Esophagus squamous epithelium (tissue), 5 donors: ENCODE data around the gene PLOD2. TPM values are rescaled to one million over a fixed set of nuclear protein-coding genes. Genes with fewer than 3 reads are reported as not detected.

Source experiments
- DNase-seq: peaks from one replicate; lab custom pipeline; 2025; lab: John Stamatoyannopoulos, UW
- H3K27ac ChIP-seq, 4 donors: fragments of 200-600 bp; sonication (generic); one replicate each; pipeline ENCODE4 v1.5.1; 2016 to 2019; ENCODE audit warnings: mild to moderate bottlenecking in 1 of 4
- H3K27me3 ChIP-seq, 4 donors: fragments of 200-600 bp; sonication (generic); 1 replicate in 3 of 4; 2 replicates in 1 of 4; pipeline versions ENCODE4 v1.5.1 to v1.6.0; 2017 to 2021; ENCODE audit warnings: antibody characterized with exemption in 1 of 4
- H3K36me3 ChIP-seq, 3 donors: fragments of 200-600 bp; sonication (generic); one replicate each; pipeline ENCODE4 v1.5.1; 2016 to 2019
- H3K4me1 ChIP-seq, 3 donors: fragments of 200-600 bp; sonication (generic); one replicate each; pipeline ENCODE4 v1.5.1; 2017 to 2019
- H3K4me3 ChIP-seq, 4 donors: fragments of 200-600 bp; sonication (generic); 1 replicate in 3 of 4; 2 replicates in 1 of 4; pipeline ENCODE4 v1.5.1; 2016 to 2019; ENCODE audit warnings: mild to moderate bottlenecking in 2 of 4, moderate library complexity in 1 of 4
- H3K9me3 ChIP-seq, 3 donors: fragments of 200-600 bp; sonication (generic); one replicate each; pipeline ENCODE4 v1.5.1; 2016 to 2019
- POLR2A ChIP-seq, 4 donors: fragments of 450-650 bp; IDR thresholded peaks; one replicate each; pipeline ENCODE4 v1.6.1; 2017; ENCODE audit warnings: antibody characterized with exemption in 4 of 4, mild to moderate bottlenecking in 4 of 4, moderate library complexity in 3 of 4
- WGBS, 2 donors: methylation state at CpG; one replicate each; pipeline ENCODE4 v1.1.5; 2018; 5-methylcytosine and 5-hydroxymethylcytosine counted together
- intact Hi-C: fragments of 100-400 bp; cut with DNase I; formaldehyde crosslinking; loops from one replicate; pipeline ENCODE4 v1.15.0; 2022
- total RNA-seq, 4 donors: library from RNA; depleted of rRNA; stranded (reverse); fragments of >200 nt; gene quantifications; one replicate each; pipeline ENCODE4 v1.1.0, GENCODE V29; 2016
- TF ChIP-seq, protein P1 (sequence below), 6 experiments: fragments of 450-650 bp in 4 of 6; fragments of 200-600 bp in 2 of 6; sonication (generic) in 2 of 6; IDR thresholded peaks; one replicate each; pipeline ENCODE4 v1.5.1; 2016 to 2019; ENCODE audit warnings: antibody characterized with exemption in 6 of 6, mild to moderate bottlenecking in 4 of 6, moderate library complexity in 4 of 6
- donor health status: DM: yes; HTN: yes; CAD: no.

The PLOD2 gene
- total RNA-seq, 4 donors from 2014 or later: 13.3 to 29.1 (median 23.2) TPM

DNA sequence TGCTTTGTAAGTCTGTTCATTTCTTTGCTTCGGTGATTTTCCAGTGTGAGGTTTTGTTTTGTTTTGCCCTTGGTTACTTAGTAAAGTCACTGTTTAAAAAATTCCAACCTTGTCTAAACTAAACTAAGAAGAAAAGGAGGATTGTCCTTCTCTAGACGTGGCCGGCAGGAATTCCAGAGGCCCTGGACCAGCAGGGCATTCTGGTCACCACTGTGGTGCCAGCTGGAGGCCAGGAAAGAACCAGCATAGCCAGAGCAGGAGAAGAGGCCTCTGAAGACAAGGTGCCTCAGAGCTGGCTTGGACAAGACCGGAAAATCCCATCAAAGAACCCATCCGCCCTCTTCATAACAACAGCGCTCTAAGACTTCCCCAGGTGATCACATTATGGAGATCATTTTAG is 8.2 kb downstream of the PLOD2 start:
- no peaks in the 10 kb centered on the region for H3K27me3 ChIP-seq
- H3K27ac ChIP-seq: peak overlapping the region in 3 of 4 donors; percentile 15 to 62 (median 51)
- peak overlapping the region in 1 of 4 donors; percentile 26 for H3K4me3 ChIP-seq
- no peak for TF ChIP-seq POLR2A (IDR thresholded peaks at IDR 0.05)
- TF ChIP-seq, protein P1, sequence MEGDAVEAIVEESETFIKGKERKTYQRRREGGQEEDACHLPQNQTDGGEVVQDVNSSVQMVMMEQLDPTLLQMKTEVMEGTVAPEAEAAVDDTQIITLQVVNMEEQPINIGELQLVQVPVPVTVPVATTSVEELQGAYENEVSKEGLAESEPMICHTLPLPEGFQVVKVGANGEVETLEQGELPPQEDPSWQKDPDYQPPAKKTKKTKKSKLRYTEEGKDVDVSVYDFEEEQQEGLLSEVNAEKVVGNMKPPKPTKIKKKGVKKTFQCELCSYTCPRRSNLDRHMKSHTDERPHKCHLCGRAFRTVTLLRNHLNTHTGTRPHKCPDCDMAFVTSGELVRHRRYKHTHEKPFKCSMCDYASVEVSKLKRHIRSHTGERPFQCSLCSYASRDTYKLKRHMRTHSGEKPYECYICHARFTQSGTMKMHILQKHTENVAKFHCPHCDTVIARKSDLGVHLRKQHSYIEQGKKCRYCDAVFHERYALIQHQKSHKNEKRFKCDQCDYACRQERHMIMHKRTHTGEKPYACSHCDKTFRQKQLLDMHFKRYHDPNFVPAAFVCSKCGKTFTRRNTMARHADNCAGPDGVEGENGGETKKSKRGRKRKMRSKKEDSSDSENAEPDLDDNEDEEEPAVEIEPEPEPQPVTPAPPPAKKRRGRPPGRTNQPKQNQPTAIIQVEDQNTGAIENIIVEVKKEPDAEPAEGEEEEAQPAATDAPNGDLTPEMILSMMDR (IDR thresholded peaks at IDR 0.05): no peak
- H3K36me3 ChIP-seq: peaks cover 0 to 7% (median 0%) of the 10 kb centered on the region in 3 donors
- 37 to 59% methylated on average over 5 to 6 of the region's 6 CpGs for WGBS, 2 donors
- no peak for DNase-seq
- no peaks in the 10 kb centered on the region for H3K9me3 ChIP-seq
- intact Hi-C loops: no loop called here
- H3K4me1 ChIP-seq: peaks cover 9 to 51% (median 16%) of the 10 kb centered on the region in 3 donors

DNA sequence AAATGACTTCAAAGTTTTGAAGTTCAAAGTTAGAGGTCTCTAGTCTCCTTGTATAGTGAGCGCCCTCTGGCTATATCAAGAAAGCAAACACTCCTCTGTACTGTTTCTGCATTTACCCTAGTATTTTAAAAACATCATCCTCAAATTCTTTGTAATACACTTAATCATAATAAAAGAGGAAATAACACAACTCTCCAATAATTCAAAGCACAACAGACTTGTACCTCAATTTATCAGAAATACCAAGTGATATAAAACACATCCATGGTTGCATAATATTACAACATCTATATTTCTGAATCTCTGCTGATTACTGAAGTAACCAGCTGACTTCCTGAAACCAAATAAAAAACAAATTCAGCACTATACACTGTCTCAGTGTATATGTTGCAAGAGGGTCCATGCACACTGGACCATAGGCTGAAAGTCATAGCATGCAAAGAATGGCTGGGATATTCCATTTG is 12.5 kb downstream of the PLOD2 start:
- intact Hi-C loops: no loop called here
- no peak for DNase-seq
- Histone ChIP-seq H3K27me3 (no peaks in the 10 kb centered on the region), H3K27ac (no peak overlapping the region), H3K4me3 (no peak overlapping the region), H3K4me1 (peaks cover 0 to 26% (median 0%) of the 10 kb centered on the region in 3 donors), H3K9me3 (no peaks in the 10 kb centered on the region), H3K36me3 (peaks cover 0 to 7% (median 0%) of the 10 kb centered on the region in 3 donors)
- WGBS, 2 donors: 71 to 77% methylated on average over 1 of the region's 1 CpG
- no peak for TF ChIP-seq POLR2A (IDR thresholded peaks at IDR 0.05)
- TF ChIP-seq, protein P1 (IDR thresholded peaks at IDR 0.05): no peak

DNA sequence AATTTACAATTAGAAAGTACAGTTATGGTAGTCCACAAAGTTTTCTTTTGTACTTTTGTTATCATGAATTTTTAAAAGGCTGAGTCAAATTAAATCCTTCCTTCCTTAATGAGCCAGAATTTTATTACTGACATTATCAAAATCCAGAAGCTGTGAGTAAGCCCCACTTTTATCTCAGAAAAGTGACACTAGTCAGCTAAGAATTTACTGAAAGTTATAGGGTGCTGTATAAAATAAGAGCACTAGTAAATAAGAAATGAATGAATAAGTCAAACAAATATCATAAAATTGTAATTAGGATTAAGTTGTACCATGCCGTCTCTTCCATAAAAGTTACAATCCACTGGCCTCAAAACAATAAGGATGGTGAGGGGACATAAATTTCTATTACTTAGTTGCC is 15.3 kb downstream of the PLOD2 start:
- H3K27ac ChIP-seq: no peak overlapping the region
- intact Hi-C loops: no loop called here
- 85 to 87% methylated on average over 1 of the region's 1 CpG for WGBS, 2 donors
- no peak for TF ChIP-seq POLR2A (IDR thresholded peaks at IDR 0.05)
- TF ChIP-seq, protein P1 (IDR thresholded peaks at IDR 0.05): no peak
- no peaks in the 10 kb centered on the region for H3K9me3 ChIP-seq
- H3K36me3 ChIP-seq: no peaks in the 10 kb centered on the region
- no peak for DNase-seq
- H3K27me3 ChIP-seq: no peaks in the 10 kb centered on the region
- peaks cover 0 to 28% (median 10%) of the 10 kb centered on the region in 3 donors for H3K4me1 ChIP-seq
- H3K4me3 ChIP-seq: no peak overlapping the region

DNA sequence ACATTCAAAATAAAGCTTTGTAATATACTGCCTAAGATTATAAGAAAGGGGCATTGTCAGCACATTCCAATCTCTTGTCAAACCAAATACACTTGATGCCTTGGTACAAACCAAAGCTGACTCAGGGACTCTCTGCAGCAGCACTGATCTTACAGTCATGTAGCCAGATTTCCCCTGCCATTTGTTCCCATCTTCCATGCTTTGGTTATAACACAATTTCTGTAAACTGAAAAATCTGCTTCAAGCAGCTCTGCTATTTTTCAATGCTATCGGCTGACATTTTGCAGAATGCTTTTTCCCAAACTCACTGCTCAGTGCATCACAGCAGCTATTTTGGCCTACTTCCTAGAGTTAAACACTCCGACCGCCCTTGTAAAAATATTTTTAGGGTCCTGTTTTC is 18.2 kb downstream of the PLOD2 start:
- Histone ChIP-seq H3K9me3 (no peaks in the 10 kb centered on the region), H3K27me3 (no peaks in the 10 kb centered on the region), H3K4me3 (no peak overlapping the region), H3K4me1 (peaks cover 0 to 38% (median 10%) of the 10 kb centered on the region in 3 donors), H3K27ac (peak overlapping the region in 1 of 4 donors; percentile 51), H3K36me3 (no peaks in the 10 kb centered on the region)
- no peak for DNase-seq
- intact Hi-C loops: no loop called here
- no peak for TF ChIP-seq POLR2A (IDR thresholded peaks at IDR 0.05)
- TF ChIP-seq, protein P1 (IDR thresholded peaks at IDR 0.05): no peak
- WGBS, 2 donors: 62 to 71% methylated on average over 3 of the region's 3 CpGs

DNA sequence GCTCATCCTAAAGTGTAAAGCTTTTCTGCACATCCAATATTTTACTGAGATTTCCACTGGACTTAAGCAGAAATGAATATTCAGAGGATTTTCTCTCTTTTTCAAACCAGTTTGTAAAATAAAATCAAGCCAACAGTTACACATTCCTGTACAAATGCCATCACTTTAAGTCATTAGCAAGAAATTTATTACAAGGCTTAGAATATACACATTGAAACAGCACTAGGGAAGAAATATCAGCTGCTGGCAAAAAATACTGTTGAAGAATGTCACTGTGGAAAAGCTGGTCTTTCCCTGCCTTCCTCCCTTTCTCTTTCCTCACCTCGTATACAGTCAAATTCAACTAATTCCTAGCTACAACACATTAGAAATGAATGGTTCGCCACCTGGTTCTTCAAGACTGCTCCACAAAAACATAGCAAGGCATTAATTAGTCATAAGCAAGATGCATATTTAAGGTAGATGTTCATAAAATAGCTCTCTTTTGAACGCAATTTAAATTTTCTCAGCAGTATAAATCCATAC is 21.3 kb downstream of the PLOD2 start:
- Histone ChIP-seq H3K4me1 (peaks cover 0 to 39% (median 10%) of the 10 kb centered on the region in 3 donors), H3K4me3 (no peak overlapping the region), H3K27me3 (no peaks in the 10 kb centered on the region), H3K36me3 (no peaks in the 10 kb centered on the region), H3K9me3 (no peaks in the 10 kb centered on the region), H3K27ac (peak overlapping the region in 2 of 4 donors; percentile 45 to 50)
- 66 to 80% methylated on average over 3 of the region's 3 CpGs for WGBS, 2 donors
- intact Hi-C loops: no loop called here
- TF ChIP-seq, protein P1 (IDR thresholded peaks at IDR 0.05): no peak
- no peak for TF ChIP-seq POLR2A (IDR thresholded peaks at IDR 0.05)
- no peak for DNase-seq
